Measurements from ENCODE around the gene PHF21A.

PHF21A gene

GRCh38 chr11:45993531-45994001 lies 127.7 kb downstream of the PHF21A start:
- H3K4me3 ChIP-seq (ENCODE audit: low read length) = no peak overlapping the region
- no peak overlapping the region for H3K4me2 ChIP-seq (ENCODE audit: low read length)
- H3K9ac ChIP-seq (ENCODE audit: low read length) = no peak overlapping the region
- TF ChIP-seq CTCF (IDR thresholded peaks at IDR 0.05; ENCODE audit: low read depth, low read length) (no peak), EZH2phosphoT487 (IDR thresholded peaks at IDR 0.05; ENCODE audit: low read depth) (no peak)
- H3K4me1 ChIP-seq (ENCODE audit: low read length) = no peaks in the 10 kb centered on the region
- peaks cover 28% of the 10 kb centered on the region; the same call in 1 of the 2 replicates for H4K20me1 ChIP-seq (ENCODE audit: insufficient read depth, low read length)
- H3K27ac ChIP-seq (ENCODE audit: low read length) = no peak overlapping the region
- H3K36me3 ChIP-seq (replicated peaks; ENCODE audit: low read depth, low read length) = no peaks in the 10 kb centered on the region
- no peaks in the 10 kb centered on the region for H3K79me2 ChIP-seq (ENCODE audit: low read length)
- H2AFZ ChIP-seq (ENCODE audit: low read depth, low read length) = no peak overlapping the region
- H3K9me3 ChIP-seq (ENCODE audit: insufficient read depth, low read length) = no peaks in the 10 kb centered on the region
- H3K27me3 ChIP-seq (ENCODE audit: low read depth, low read length) = no peaks in the 10 kb centered on the region

DNA sequence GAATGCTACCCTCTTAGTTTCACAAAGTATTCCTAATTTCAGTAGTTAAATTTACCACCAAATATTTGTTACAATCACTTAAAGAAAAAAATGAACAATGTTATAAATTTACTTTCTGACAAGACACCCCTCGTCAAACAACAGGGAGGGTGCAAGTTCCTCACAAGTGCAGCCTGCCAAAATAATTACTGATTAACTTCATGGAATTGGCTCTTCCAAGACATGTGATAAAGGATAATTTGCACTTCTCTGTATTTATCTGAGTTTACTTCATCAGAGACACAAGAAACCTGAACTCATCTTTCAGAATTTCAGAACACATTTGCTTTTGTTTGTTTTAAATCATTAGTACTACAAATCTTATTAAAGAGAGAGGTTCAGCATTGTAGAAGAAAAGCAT lies 132.3 kb downstream of the PHF21A start:
- H4K20me1 ChIP-seq (ENCODE audit: insufficient read depth, low read length) = peaks cover 29% of the 10 kb centered on the region
- H3K36me3 ChIP-seq (replicated peaks; ENCODE audit: low read depth, low read length) = no peaks in the 10 kb centered on the region

GRCh38 chr11:45985212-45985611 lies 136.0 kb downstream of the PHF21A start:
- Histone ChIP-seq H3K9ac (ENCODE audit: low read length) (no peak overlapping the region), H3K9me3 (ENCODE audit: insufficient read depth, low read length) (no peaks in the 10 kb centered on the region), H3K27ac (ENCODE audit: low read length) (no peak overlapping the region), H3K4me2 (ENCODE audit: low read length) (no peak overlapping the region), H3K27me3 (ENCODE audit: low read depth, low read length) (no peaks in the 10 kb centered on the region), H4K20me1 (ENCODE audit: insufficient read depth, low read length) (peaks cover 36% of the 10 kb centered on the region), H2AFZ (ENCODE audit: low read depth, low read length) (no peak overlapping the region), H3K4me3 (ENCODE audit: low read length) (no peak overlapping the region), H3K4me1 (ENCODE audit: low read length) (no peaks in the 10 kb centered on the region), H3K79me2 (ENCODE audit: low read length) (no peaks in the 10 kb centered on the region), H3K36me3 (replicated peaks; ENCODE audit: low read depth, low read length) (no peaks in the 10 kb centered on the region)
- TF ChIP-seq EZH2phosphoT487 (IDR thresholded peaks at IDR 0.05; ENCODE audit: low read depth) (no peak), CTCF (IDR thresholded peaks at IDR 0.05; ENCODE audit: low read depth, low read length) (no peak)

More for the DNA sequence above, 132.3 kb downstream of the PHF21A start:
- TF ChIP-seq EZH2phosphoT487 (IDR thresholded peaks at IDR 0.05; ENCODE audit: low read depth) = no peak
- no peak for TF ChIP-seq CTCF (IDR thresholded peaks at IDR 0.05; ENCODE audit: low read depth, low read length)
- no peaks in the 10 kb centered on the region for H3K27me3 ChIP-seq (ENCODE audit: low read depth, low read length)
- H2AFZ ChIP-seq (ENCODE audit: low read depth, low read length) = no peak overlapping the region
- no peak overlapping the region for H3K9ac ChIP-seq (ENCODE audit: low read length)
- no peak overlapping the region for H3K27ac ChIP-seq (ENCODE audit: low read length)
- H3K4me1 ChIP-seq (ENCODE audit: low read length) = no peaks in the 10 kb centered on the region
- H3K79me2 ChIP-seq (ENCODE audit: low read length) = no peaks in the 10 kb centered on the region
- no peak overlapping the region for H3K4me2 ChIP-seq (ENCODE audit: low read length)
- H3K4me3 ChIP-seq (ENCODE audit: low read length) = no peak overlapping the region
- no peaks in the 10 kb centered on the region for H3K9me3 ChIP-seq (ENCODE audit: insufficient read depth, low read length)

- H3K9me3 ChIP-seq (ENCODE audit: insufficient read depth, low read length) = no peaks in the 10 kb centered on the region
- H3K27ac ChIP-seq (ENCODE audit: low read length) = no peak overlapping the region
- H3K4me2 ChIP-seq (ENCODE audit: low read length) = no peak overlapping the region
- TF ChIP-seq EZH2phosphoT487 (IDR thresholded peaks at IDR 0.05; ENCODE audit: low read depth) = no peak
- TF ChIP-seq CTCF (IDR thresholded peaks at IDR 0.05; ENCODE audit: low read depth, low read length) = no peak
- no peaks in the 10 kb centered on the region for H3K79me2 ChIP-seq (ENCODE audit: low read length)
- no peak overlapping the region for H3K9ac ChIP-seq (ENCODE audit: low read length)
- no peak overlapping the region for H2AFZ ChIP-seq (ENCODE audit: low read depth, low read length)
- H3K36me3 ChIP-seq (replicated peaks; ENCODE audit: low read depth, low read length) = peaks cover 5% of the 10 kb centered on the region
- no peaks in the 10 kb centered on the region for H3K27me3 ChIP-seq (ENCODE audit: low read depth, low read length)
- peaks cover 37% of the 10 kb centered on the region for H4K20me1 ChIP-seq (ENCODE audit: insufficient read depth, low read length)
- no peaks in the 10 kb centered on the region for H3K4me1 ChIP-seq (ENCODE audit: low read length)
- no peak overlapping the region for H3K4me3 ChIP-seq (ENCODE audit: low read length)
Measured at GRCh38 chr11:45984192-45984591, 137.1 kb downstream of the PHF21A start.

All from OCI-LY3 (cell line).